ENCODE results near the gene HMOX1.

DNA sequence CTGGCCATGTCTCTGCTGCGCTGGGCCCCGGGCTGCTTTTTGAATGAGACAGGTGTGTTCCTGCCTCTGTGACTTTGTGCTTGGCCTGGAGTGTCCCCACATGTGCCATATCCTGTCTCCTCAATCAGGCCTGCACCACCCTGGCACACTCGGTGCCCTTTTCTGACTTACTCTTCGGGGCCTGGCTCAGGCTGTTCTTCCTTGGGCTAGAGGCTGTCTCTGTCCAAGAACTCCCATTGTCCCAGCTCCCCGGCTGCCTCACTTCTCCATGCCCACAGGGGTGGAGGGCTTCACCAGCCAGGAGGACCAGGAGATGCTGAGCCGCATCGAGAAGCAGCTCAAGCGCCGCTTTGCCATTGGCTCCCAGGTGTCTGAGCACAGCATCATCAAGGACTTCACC is 42.0 kb downstream of the HMOX1 start:
- TF ChIP-seq CTCF (IDR thresholded peaks at IDR 0.05 in 2 of 3, conservative IDR thresholded peaks at IDR 0.05 in 1 of 3; ENCODE audit: borderline replicate concordance in 1 of 3, insufficient read depth in 1 of 3, low read depth in 2 of 3, low read length in 2 of 3) (no peak), EGR1 (IDR thresholded peaks at IDR 0.05; ENCODE audit: low read depth) (no peak), POLR2AphosphoS5 (IDR thresholded peaks at IDR 0.05; ENCODE audit: low read depth, low read length) (no peak), RAD21 (IDR thresholded peaks at IDR 0.05; ENCODE audit: low read depth) (no peak), TCF7L2 (IDR thresholded peaks at IDR 0.05; ENCODE audit: borderline replicate concordance, extremely low read depth, insufficient read depth, insufficient read length) (no peak), ZFX (IDR thresholded peaks at IDR 0.05) (no peak), ATF3 (IDR thresholded peaks at IDR 0.05) (no peak), POLR2A (IDR thresholded peaks at IDR 0.05; ENCODE audit: borderline replicate concordance, extremely low read depth, insufficient read depth, insufficient read length) (no peak), EZH2 (IDR thresholded peaks at IDR 0.05) (no peak), ELF1 (IDR thresholded peaks at IDR 0.05; ENCODE audit: borderline replicate concordance, low read depth) (no peak)

All from HCT116 (cell line).